BE2C (cell line): ENCODE results near the gene RTN3.

ENCODE experiments used
- DNase-seq: peaks from one replicate; pipeline ENCODE4 v3.0.0-alpha.2; 2020
- H3K27me3 ChIP-seq: fragments of 250-450 bp; sonication (Bioruptor Pico); 2 replicates; pipeline ENCODE4 v1.5.1; 2020; ENCODE audit warnings: mild to moderate bottlenecking
- H3K36me3 ChIP-seq: fragments of 250-450 bp; sonication (Bioruptor Pico); 2 replicates; pipeline ENCODE4 v1.5.1; 2020; ENCODE audit warnings: mild to moderate bottlenecking
- H3K4me1 ChIP-seq: fragments of 250-450 bp; sonication (Bioruptor Pico); 2 replicates; pipeline ENCODE4 v1.5.1; 2020
- H3K4me3 ChIP-seq: 2 replicates; pipeline ENCODE4 v1.5.1; 2011; ENCODE audit warnings: low read depth, low read length
- H3K9me3 ChIP-seq: fragments of 250-450 bp; sonication (Bioruptor Pico); 2 replicates; pipeline ENCODE4 v1.5.1; 2020
- TF ChIP-seq, protein P1 (sequence below): IDR thresholded peaks from 2 replicates; pipeline ENCODE4 v1.5.1; 2012; ENCODE audit warnings: mild to moderate bottlenecking, low read depth, low read length

The RTN3 gene

DNA sequence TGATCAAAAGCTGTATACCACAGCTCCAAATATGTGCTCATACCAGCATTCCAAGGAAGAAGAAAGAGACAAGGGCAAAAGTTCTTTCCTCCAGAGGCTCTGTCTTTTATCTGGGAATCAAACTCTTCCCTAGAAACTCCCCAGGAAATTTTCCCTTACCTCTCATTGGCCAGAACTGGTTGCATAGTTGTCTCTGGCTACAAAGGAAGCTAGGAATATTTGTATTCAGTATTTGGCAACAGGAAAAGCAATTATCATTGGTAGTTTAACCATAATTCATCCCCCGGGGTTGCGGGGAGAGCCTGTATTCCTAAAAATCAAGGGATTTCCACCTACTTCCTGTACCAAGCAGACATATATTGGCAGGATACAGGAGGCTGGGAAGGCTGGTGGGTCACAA is 97.7 kb downstream of the RTN3 start:
- H3K4me3 ChIP-seq = no peak overlapping the region
- no peak for DNase-seq
- H3K9me3 ChIP-seq = no peaks in the 10 kb centered on the region
- no peaks in the 10 kb centered on the region for H3K36me3 ChIP-seq
- TF ChIP-seq, protein P1, sequence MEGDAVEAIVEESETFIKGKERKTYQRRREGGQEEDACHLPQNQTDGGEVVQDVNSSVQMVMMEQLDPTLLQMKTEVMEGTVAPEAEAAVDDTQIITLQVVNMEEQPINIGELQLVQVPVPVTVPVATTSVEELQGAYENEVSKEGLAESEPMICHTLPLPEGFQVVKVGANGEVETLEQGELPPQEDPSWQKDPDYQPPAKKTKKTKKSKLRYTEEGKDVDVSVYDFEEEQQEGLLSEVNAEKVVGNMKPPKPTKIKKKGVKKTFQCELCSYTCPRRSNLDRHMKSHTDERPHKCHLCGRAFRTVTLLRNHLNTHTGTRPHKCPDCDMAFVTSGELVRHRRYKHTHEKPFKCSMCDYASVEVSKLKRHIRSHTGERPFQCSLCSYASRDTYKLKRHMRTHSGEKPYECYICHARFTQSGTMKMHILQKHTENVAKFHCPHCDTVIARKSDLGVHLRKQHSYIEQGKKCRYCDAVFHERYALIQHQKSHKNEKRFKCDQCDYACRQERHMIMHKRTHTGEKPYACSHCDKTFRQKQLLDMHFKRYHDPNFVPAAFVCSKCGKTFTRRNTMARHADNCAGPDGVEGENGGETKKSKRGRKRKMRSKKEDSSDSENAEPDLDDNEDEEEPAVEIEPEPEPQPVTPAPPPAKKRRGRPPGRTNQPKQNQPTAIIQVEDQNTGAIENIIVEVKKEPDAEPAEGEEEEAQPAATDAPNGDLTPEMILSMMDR = no peak
- no peaks in the 10 kb centered on the region for H3K4me1 ChIP-seq
- H3K27me3 ChIP-seq = no peaks in the 10 kb centered on the region

DNA sequence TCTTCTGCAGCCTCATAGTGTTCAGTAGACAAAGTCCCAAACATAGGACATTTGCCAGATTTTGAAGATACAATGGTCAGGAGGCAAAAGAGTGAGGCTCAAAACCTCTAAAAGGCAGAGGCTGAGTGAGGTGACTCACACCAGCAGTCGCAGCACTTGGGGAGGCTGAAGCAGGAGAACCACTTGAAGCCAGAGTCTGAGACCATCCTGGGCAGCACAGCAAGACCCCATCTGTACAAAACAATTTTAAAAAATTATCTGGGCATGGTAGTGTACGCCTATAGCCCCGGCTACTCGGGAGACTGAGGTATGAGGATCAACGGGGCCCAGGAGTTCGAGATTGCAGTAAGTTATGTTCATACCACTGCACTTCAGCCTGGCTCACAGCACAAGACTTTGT is 101.4 kb downstream of the RTN3 start:
- Histone ChIP-seq H3K27me3 (no peaks in the 10 kb centered on the region), H3K4me3 (no peak overlapping the region), H3K36me3 (no peaks in the 10 kb centered on the region), H3K4me1 (no peaks in the 10 kb centered on the region), H3K9me3 (no peaks in the 10 kb centered on the region)
- TF ChIP-seq, protein P1 = no peak
- DNase-seq = no peak

DNA sequence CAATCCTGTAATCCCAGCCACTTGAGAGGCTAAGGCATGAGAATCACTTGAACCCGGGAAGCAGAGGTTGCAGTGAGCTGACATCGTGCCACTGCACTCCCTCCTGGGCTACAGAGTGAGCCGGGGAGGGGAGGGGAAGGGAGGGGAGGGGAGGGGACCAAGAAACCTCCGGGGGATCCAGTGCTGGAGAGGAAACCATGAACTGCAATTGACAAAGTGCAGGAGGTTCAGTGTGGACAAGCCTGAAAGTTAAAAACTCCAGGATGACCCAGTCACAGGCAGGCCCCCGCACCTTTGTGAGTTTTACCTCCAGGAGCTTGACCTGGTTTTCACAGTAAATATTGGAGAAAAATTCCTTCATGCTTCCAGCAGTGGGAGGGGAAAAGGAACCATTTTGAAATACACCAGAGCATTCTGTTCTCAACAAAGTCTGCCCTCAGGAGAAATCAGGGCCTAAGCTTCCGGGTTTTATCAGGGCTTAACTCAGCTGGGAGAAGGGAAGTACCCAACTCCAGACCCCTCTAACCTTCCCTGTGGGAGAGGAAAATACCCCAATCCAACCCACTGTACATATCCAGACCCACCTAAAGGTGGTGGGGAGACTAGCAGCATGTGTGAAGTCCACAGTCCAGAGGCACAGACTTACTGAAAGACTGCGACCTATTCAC is 102.8 kb downstream of the RTN3 start:
- TF ChIP-seq, protein P1 = no peak
- no peaks in the 10 kb centered on the region for H3K4me1 ChIP-seq
- no peak for DNase-seq

DNA sequence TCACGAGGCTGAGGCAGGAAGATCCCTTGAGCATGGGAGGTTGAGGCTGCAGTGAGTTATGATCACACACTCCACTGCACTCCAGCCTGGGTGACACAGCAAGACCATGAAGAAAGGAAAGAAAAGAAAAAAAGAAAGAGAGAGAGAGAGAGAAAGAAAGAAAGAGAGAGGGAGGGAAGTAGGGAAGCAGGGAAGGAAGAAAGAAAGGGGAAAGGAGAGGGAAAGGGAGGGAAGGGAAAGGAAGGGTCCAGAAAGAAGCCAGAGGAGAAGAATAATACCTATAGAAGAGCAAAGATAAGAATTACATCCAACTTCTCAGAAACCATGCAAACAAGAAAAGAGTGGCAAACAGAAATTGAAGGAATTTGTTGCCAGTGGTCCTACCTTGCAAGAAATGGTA is 104.5 kb downstream of the RTN3 start:
- Histone ChIP-seq H3K36me3 (no peaks in the 10 kb centered on the region), H3K27me3 (no peaks in the 10 kb centered on the region), H3K9me3 (no peaks in the 10 kb centered on the region), H3K4me1 (no peaks in the 10 kb centered on the region), H3K4me3 (no peak overlapping the region)
- TF ChIP-seq, protein P1 = no peak
- DNase-seq = no peak

More for the DNA sequence above, 102.8 kb downstream of the RTN3 start:
- H3K36me3 ChIP-seq = no peaks in the 10 kb centered on the region
- H3K27me3 ChIP-seq = no peaks in the 10 kb centered on the region
- no peak overlapping the region for H3K4me3 ChIP-seq
- no peaks in the 10 kb centered on the region for H3K9me3 ChIP-seq

DNA sequence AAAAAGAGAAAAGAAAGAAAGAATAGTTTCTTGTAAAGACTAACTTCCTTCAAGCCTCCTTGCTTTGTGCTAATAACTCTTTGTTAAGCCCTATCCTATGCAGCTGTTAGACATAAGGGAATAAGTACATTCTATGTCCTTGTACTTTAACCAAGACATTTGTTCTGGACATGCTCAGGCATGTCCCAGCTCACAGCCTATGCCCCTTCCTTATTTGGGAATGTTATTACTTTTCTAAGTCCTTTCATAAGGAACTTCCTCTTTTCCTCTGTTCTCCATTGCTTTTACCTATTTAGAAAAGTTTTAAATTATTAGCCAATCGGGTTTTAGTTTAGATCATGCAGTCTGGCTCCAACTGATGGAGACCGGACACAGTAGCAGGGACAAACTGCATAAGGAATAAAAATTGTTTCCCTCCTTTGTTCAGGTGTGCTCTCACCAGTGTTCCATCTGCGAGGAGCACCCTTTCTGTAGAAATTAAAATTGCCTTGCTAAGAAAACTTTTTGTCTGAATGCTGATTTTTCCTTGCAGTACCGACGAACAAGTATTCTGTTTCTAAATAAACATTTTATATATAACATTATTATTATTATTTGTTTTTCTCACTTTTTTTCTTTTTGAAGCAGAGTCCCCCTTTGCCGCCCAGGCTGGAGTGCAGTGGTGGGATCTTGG is 110.3 kb downstream of the RTN3 start:
- TF ChIP-seq, protein P1 = no peak
- Histone ChIP-seq H3K9me3 (no peaks in the 10 kb centered on the region), H3K4me3 (no peak overlapping the region), H3K27me3 (no peaks in the 10 kb centered on the region), H3K4me1 (no peaks in the 10 kb centered on the region), H3K36me3 (no peaks in the 10 kb centered on the region)
- no peak for DNase-seq

DNA sequence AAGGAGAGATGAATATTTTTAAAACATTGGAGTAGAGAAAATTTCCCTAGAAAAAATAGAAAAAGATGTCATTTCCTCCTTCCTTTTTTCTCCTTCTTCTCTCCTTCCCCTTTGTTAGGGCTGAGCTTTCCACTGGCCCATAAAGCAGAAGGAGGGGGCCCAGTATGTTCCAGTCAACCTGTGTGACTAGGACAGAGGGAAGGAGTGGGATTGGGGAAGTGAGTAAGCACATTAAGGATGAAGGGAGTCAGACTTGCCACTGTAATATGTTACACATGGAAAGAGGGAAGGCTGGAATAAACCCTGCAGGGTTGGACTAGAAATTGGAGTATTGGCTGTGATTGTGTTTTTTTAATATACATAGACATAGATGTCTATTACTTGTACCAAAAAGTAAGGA is 111.9 kb downstream of the RTN3 start:
- TF ChIP-seq, protein P1 = no peak
- no peaks in the 10 kb centered on the region for H3K27me3 ChIP-seq
- no peaks in the 10 kb centered on the region for H3K4me1 ChIP-seq
- no peak for DNase-seq
- H3K9me3 ChIP-seq = no peaks in the 10 kb centered on the region
- no peak overlapping the region for H3K4me3 ChIP-seq
- H3K36me3 ChIP-seq = no peaks in the 10 kb centered on the region
